Fibroblast of lung (primary cell): Measurements from ENCODE around the gene ZNF605. TPM values are rescaled to one million over a fixed set of nuclear protein-coding genes. Genes with fewer than 3 reads are reported as not detected.
A peak's percentile ranks its signal among the peaks of the same experiment; 100 is the strongest.

Source experiments
- DNase-seq, 2 donors: peaks; one replicate each; pipeline versions ENCODE4 v3.0.0 to v3.0.0-alpha.2; 2010; ENCODE audit warnings: low read depth in 2 of 2
- H2AFZ ChIP-seq: 2 replicates; pipeline ENCODE4 v1.5.1; 2012; ENCODE audit warnings: low read length, control low read depth, inconsistent platforms
- H3K27ac ChIP-seq: 2 replicates; pipeline ENCODE4 v1.5.1; 2011; ENCODE audit warnings: low read length, control low read depth; ENCODE audit not compliant: insufficient read depth
- H3K27me3 ChIP-seq: 2 replicates; pipeline ENCODE4 v1.5.1; 2011; ENCODE audit warnings: mild to moderate bottlenecking, low read length; ENCODE audit not compliant: control insufficient read depth, insufficient read depth
- H3K36me3 ChIP-seq: 2 replicates; pipeline ENCODE4 v1.5.1; 2011; ENCODE audit warnings: low read length; ENCODE audit not compliant: control insufficient read depth, insufficient read depth
- H3K4me1 ChIP-seq: 2 replicates; pipeline ENCODE4 v1.5.1; 2011; ENCODE audit warnings: low read length; ENCODE audit not compliant: control insufficient read depth, insufficient read depth; ENCODE audit errors: extremely low read depth
- H3K4me2 ChIP-seq: 2 replicates; pipeline ENCODE4 v1.5.1; 2011; ENCODE audit warnings: low read length, control low read depth; ENCODE audit not compliant: insufficient read depth; ENCODE audit errors: extremely low read depth
- H3K4me3 ChIP-seq, 4 experiments: fragments of 200-600 bp in 1 of 4; sonication (generic) in 1 of 4; replicated peaks in 1 of 4; 2 replicates each; pipeline ENCODE4 v1.5.1; 2011 to 2016; ENCODE audit warnings: low read length in 4 of 4, low read depth in 3 of 4, mild to moderate bottlenecking in 3 of 4, control low read depth in 2 of 4, inconsistent platforms in 1 of 4, mixed read lengths in 1 of 4; ENCODE audit not compliant: insufficient read depth in 1 of 4; ENCODE audit errors: control extremely low read depth in 1 of 4
- H3K79me2 ChIP-seq: 2 replicates; pipeline ENCODE4 v1.5.1; 2012; ENCODE audit warnings: mild to moderate bottlenecking, low read length, inconsistent platforms; ENCODE audit not compliant: control insufficient read depth, insufficient read depth
- H3K9ac ChIP-seq: 2 replicates; pipeline ENCODE4 v1.5.1; 2011; ENCODE audit warnings: mild to moderate bottlenecking, low read length, control low read depth; ENCODE audit not compliant: insufficient read depth
- H3K9me3 ChIP-seq: 2 replicates; pipeline ENCODE4 v1.5.1; 2012; ENCODE audit warnings: low read depth, low read length; ENCODE audit not compliant: control insufficient read depth, insufficient read depth
- H4K20me1 ChIP-seq: 2 replicates; pipeline ENCODE4 v1.5.1; 2011; ENCODE audit warnings: low read length; ENCODE audit not compliant: control insufficient read depth, insufficient read depth; ENCODE audit errors: extremely low read depth
- EZH2 ChIP-seq: IDR thresholded peaks from 2 replicates; pipeline ENCODE4 v1.5.1; 2012; ENCODE audit warnings: low read length, control low read depth, mild to moderate bottlenecking; ENCODE audit errors: missing control alignments
- polyA plus RNA-seq, 2 donors: library from polyadenylated mRNA; depleted of rRNA in 1 of 2; stranded (reverse) in 1 of 2; unstranded in 1 of 2; fragments of >200 nt; gene quantifications; 2 replicates each; pipeline ENCODE4 v1.2.1, GENCODE V29; 2011 to 2012; ENCODE audit warnings: missing spikeins in 1 of 2
- total RNA-seq: library from RNA; depleted of rRNA; stranded (reverse); fragments of >200 nt; gene quantifications from 2 replicates; pipeline ENCODE4 v1.2.1, GENCODE V29; 2014
- TF ChIP-seq, protein P1 (sequence below), 2 donors: IDR thresholded peaks in 1 of 2; conservative IDR thresholded peaks in 1 of 2; 1 replicate in 1 of 2; 2 replicates in 1 of 2; pipeline ENCODE4 v1.5.1; 2011 to 2012; ENCODE audit warnings: low read length in 2 of 2, control low read depth in 1 of 2, inconsistent platforms in 1 of 2, low read depth in 1 of 2, mild to moderate bottlenecking in 1 of 2

ZNF605 gene
- total and polyA plus RNA-seq, 2 donors (not counting 1 experiment from before 2014, with no cell fraction given) = 9.7 to 15.2 TPM

GRCh38 chr12:132923356-132923909 is 32.7 kb downstream of the ZNF605 start:
- no peaks in the 10 kb centered on the region for H3K79me2 ChIP-seq
- no peak overlapping the region for H3K9ac ChIP-seq
- DNase-seq = peak in 1 of 2 donors; percentile 4
- no peaks in the 10 kb centered on the region for H3K4me1 ChIP-seq
- H3K27ac ChIP-seq = no peak overlapping the region
- H4K20me1 ChIP-seq = no peaks in the 10 kb centered on the region
- TF ChIP-seq, protein P1, sequence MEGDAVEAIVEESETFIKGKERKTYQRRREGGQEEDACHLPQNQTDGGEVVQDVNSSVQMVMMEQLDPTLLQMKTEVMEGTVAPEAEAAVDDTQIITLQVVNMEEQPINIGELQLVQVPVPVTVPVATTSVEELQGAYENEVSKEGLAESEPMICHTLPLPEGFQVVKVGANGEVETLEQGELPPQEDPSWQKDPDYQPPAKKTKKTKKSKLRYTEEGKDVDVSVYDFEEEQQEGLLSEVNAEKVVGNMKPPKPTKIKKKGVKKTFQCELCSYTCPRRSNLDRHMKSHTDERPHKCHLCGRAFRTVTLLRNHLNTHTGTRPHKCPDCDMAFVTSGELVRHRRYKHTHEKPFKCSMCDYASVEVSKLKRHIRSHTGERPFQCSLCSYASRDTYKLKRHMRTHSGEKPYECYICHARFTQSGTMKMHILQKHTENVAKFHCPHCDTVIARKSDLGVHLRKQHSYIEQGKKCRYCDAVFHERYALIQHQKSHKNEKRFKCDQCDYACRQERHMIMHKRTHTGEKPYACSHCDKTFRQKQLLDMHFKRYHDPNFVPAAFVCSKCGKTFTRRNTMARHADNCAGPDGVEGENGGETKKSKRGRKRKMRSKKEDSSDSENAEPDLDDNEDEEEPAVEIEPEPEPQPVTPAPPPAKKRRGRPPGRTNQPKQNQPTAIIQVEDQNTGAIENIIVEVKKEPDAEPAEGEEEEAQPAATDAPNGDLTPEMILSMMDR (conservative IDR thresholded peaks at IDR 0.05 in 1 of 2, IDR thresholded peaks at IDR 0.05 in 1 of 2; ENCODE audit: low read depth in 1 of 2, low read length in 2 of 2) = no peak
- no peak for TF ChIP-seq EZH2
- H3K36me3 ChIP-seq = no peaks in the 10 kb centered on the region
- peaks cover 8% of the 10 kb centered on the region for H3K9me3 ChIP-seq
- H2AFZ ChIP-seq = no peak overlapping the region
- no peaks in the 10 kb centered on the region for H3K27me3 ChIP-seq
- H3K4me2 ChIP-seq = no peak overlapping the region
- no peak overlapping the region for H3K4me3 ChIP-seq

GRCh38 chr12:132922676-132923075 is 33.4 kb downstream of the ZNF605 start:
- peaks cover 8% of the 10 kb centered on the region for H3K9me3 ChIP-seq
- H3K9ac ChIP-seq = no peak overlapping the region
- TF ChIP-seq, protein P1 (conservative IDR thresholded peaks at IDR 0.05 in 1 of 2, IDR thresholded peaks at IDR 0.05 in 1 of 2; ENCODE audit: low read depth in 1 of 2, low read length in 2 of 2) = no peak
- TF ChIP-seq EZH2 = no peak

DNA sequence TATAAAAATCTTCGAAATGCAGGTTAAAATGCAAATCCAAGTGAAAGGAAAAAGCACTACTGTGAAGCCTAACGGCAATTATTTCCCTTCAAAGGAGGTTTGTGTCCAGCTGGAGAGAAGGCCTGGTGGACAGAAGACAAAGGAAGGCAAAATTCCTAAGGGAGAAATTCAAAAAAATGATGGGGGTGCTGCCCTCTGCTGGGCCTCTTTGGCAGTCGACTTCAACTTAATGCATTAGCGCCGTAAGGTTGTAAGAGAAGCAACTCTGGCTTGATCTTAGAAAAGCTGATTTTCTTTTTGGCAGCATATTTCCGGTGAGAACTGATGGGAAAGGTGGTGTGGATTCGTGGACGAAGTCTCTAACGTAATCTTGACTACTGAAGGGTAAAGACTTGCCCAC is 34.4 kb downstream of the ZNF605 start:
- Histone ChIP-seq H3K27me3 (no peaks in the 10 kb centered on the region), H3K9ac (no peak overlapping the region), H3K27ac (no peak overlapping the region), H2AFZ (no peak overlapping the region), H3K4me1 (no peaks in the 10 kb centered on the region), H3K9me3 (peaks cover 8% of the 10 kb centered on the region), H3K4me3 (no peak overlapping the region), H4K20me1 (no peaks in the 10 kb centered on the region), H3K4me2 (no peak overlapping the region), H3K36me3 (no peaks in the 10 kb centered on the region), H3K79me2 (no peaks in the 10 kb centered on the region)
- no peak for DNase-seq
- TF ChIP-seq, protein P1 (conservative IDR thresholded peaks at IDR 0.05 in 1 of 2, IDR thresholded peaks at IDR 0.05 in 1 of 2; ENCODE audit: low read depth in 1 of 2, low read length in 2 of 2) = peak in 1 of 2 donors; percentile 20
- TF ChIP-seq EZH2 = no peak

More at GRCh38 chr12:132922676-132923075, 33.4 kb downstream of the ZNF605 start:
- Histone ChIP-seq H3K4me1 (no peaks in the 10 kb centered on the region), H2AFZ (no peak overlapping the region), H3K79me2 (no peaks in the 10 kb centered on the region), H3K4me3 (no peak overlapping the region), H3K27ac (no peak overlapping the region), H3K27me3 (no peaks in the 10 kb centered on the region), H3K4me2 (no peak overlapping the region), H3K36me3 (no peaks in the 10 kb centered on the region), H4K20me1 (no peaks in the 10 kb centered on the region)
- no peak for DNase-seq
